Measurements from ENCODE around the gene DNMT3A.

The DNMT3A gene

DNA sequence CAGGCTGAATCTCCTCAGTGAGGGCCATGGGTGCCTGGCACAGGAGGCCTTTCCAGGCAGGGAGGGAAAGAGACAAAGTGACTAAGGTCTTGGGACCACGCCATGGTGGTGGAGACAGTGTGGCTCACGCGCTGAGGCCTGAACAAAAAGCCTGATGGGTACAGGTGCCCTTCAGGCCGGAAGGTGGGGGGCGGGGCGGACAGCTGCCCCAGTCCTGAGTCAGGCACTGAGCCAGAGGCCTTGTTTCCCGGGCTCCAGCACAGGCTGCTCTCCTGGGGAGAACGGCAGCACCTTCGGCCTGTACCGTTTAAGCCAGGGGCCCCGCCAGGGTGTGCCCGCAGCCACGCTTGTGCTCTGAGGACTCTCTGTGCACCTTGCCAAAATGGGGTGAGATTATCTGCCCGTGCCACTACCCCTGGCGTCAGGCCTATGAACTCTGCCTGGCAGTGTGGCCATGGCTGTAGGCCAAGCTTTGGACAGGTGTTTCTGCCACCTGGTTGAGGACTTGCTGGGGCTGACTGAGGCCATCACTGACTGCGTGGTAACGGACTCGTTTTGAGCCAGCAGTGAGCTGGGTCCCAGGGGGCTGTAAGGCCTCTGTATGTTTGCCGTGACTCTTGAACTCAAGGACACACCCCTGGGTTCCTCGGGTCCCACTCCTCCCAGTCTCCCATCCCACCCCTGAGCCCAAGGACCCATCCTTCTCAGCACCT lies 31.7 kb upstream of the DNMT3A start:
- peak in 1 of 56 donors; percentile 45 for DNase-seq

- DNase-seq, result peak in 40 of 56 donors; percentile 24 to 84 (median 54)
Measured at GRCh38 chr2:25372405-25373268, 30.9 kb upstream of the DNMT3A start.

GRCh38 chr2:25371253-25372241 lies 29.8 kb upstream of the DNMT3A start:
- no peak for DNase-seq

DNA sequence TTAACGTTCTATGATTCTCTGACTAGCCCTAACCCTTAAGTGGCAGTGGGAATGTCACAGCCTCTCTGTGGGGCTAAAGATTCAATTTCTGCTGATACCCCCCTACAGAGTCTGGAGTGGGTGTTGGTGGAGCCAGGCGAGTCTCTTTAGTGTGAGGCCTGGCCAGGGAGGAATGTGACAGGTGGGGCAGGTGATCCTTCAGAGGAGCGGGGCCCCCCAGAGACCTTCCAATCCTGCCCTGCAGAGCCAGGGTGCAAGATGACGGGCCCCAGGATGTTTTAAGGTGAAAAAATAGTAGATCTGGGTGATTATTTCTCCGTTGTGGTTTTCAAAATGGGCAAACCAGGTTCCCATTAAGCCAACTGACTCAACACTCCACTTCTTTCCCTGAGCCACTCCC lies 28.2 kb upstream of the DNMT3A start:
- DNase-seq, result no peak

DNA sequence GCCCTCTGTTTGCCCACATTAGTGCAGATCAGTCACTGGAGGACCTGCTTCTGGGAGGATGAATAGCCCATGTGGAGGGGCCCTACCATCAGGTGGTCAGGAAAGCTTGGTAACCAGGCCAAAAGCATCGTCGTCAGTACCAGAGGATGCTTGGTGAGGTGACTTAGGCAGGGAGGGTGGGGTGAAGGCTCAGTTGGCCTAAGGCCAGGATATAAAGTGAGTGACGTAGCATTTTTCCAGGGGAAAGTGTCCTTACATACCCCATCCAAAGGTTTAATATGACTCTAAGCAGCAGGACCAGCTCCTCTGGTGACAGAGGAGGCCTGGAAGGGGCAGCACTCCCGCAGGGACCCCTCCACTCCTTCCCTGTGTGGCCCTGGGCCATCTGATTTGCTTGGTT lies 27.7 kb upstream of the DNMT3A start:
- DNase-seq, result no peak

DNA sequence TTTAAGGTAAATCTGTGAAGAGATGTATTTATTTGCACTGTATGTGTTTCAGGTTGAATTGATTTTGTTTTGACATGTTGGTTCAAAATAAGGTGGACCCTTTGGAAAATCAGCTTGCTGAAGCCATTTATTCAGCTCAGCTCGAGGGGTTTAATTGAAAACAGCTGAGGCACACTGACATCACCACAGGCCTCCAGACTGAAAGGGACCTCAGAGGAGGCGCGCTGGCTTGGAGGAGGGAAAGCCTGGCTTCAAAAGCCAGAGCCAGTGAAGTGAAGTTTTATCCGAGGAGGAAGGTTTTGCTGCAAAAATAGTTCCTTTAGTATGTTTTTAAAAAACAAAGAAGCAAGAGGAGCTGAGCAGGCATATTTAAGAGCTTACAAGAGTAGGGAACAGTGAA lies 26.9 kb upstream of the DNMT3A start:
- peak in 4 of 56 donors; percentile 18 to 35 (median 24) for DNase-seq

DNA sequence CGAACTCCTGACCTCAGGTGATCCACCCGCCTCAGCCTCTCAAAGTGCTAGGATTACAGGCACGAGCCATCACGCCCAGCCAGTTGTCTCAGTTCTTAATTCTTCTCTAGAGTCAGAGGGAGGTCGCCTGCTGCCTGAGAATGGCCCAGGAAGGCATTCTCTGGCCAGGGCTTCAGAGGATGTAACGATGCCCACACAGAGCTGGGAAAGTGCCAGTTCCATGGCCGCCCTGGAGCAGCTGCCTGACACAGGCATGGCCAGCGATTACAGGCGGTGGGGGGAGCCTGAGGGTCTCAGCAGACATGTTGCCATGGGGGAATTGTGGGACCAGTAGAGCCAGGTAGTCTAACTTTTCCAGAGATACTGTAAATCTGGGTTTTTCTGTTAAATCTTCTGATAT lies 25.6 kb upstream of the DNMT3A start:
- DNase-seq, result peak in 1 of 56 donors; percentile 14

- no peak for DNase-seq
Measured at GRCh38 chr2:25366629-25367028, 24.9 kb upstream of the DNMT3A start.

DNA sequence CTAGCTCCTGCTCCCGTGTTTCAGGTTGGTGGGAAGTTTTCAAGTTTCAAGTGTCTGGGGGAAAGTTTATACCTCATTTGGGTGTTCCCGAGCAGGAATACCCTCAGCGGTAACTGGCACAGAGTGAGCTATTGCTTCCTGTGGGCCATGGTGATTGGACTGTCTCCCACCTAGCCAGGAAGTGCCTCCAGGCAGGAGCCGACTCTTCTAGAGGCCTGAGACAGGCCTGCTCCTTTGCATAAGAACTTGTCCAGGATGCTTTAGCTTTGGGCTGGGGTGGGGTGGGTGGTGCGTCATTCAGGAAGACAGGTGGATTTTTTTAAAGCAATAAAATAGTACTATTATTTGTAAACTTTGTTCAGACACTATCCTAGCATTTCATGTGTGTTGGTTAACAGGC lies 23.5 kb upstream of the DNMT3A start:
- no peak for DNase-seq

GRCh38 chr2:25363733-25364132 lies 22.0 kb upstream of the DNMT3A start:
- no peak for DNase-seq

GRCh38 chr2:25362434-25363145 lies 20.9 kb upstream of the DNMT3A start:
- peak in 12 of 56 donors; percentile 17 to 38 (median 29) for DNase-seq

GRCh38 chr2:25362049-25362433 lies 20.3 kb upstream of the DNMT3A start:
- DNase-seq, result peak; percentile 55 to 97 (median 88)

DNA sequence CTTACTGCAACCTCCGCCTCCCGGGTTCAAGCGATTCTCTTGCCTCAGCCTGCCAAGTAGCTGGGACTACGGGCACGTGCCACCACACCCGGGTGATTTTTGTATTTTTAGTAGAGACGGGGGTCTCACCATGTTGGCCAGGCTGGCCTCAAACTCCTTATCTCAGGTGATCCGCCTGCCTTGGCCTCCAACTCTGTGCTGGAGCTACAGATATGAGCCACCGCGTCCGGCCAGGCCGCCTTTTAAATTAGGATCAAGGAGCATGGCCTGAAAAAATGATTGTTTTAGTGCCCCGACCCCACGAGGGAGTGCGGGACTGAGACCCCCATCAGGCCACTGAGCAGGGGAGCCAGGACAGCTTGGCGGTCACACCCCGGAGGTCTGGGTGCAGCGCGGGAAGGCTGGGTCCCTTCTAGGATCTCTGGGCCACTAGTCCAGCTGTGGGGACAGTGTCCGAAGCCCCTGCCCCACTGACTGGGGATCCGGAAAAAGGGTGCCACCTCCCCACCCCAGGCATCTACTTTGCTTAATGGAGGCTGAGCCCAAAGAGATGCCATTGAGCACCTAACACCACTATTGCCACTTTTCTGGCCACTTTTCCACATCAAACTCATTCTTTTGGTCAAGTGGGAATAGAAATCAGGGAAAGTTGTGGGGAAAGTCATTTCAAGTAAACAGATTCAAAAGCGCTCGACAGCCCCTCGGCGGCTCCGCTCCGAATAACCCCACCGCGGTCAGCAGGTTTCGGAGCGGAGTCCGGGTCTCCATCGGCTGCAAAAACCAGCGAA lies 19.7 kb upstream of the DNMT3A start:
- no peak for DNase-seq

GRCh38 chr2:25358836-25359235 lies 17.1 kb upstream of the DNMT3A start:
- no peak for DNase-seq

DNA sequence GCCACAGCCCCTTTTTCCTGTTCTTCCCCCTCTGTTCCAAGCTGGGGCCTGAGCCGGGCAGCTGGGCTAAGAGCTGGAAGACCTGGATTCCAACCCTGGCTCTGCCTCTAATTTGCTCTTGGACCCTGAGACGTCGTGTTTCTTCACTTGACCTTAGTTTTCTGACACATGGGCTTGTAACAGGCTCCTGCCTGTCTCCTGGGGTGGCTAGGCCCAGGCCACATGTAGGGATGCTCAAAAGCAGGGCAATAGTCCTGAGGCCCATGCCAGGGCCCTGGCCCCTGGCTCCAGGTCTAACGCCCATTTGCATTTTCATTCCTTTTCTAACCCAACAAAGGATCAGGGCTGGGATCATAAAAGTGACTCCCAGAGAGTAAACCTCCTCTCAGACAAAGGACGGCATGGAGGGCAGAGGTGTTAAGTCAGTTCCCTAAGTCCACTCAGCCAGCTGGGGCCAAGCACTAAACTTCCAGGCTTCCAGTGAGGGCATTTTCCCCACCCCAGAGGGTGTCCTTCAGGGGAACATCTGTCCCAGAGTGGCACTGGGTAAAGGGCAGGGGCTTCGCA lies 16.6 kb upstream of the DNMT3A start:
- no peak for DNase-seq

DNA sequence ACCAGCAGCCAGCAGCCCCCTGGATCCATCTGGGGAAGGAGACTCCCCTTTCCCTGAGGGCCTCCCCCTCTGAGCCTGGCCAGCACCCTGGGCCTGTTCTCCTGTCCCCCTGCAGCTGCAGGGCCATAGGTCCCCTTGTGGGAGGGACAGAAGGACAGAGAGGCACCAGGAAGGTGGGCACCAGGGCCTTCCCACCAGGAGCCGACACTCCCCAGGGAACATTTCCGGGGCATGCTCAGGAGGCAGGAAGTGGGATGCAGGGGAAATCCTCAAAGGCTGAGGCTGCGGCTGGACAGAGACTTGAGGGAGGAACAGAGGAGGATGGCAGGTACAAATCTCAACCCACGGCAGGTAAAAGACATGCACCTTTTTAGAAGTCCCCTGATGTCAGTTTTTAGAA lies 14.4 kb upstream of the DNMT3A start:
- DNase-seq, result no peak

DNA sequence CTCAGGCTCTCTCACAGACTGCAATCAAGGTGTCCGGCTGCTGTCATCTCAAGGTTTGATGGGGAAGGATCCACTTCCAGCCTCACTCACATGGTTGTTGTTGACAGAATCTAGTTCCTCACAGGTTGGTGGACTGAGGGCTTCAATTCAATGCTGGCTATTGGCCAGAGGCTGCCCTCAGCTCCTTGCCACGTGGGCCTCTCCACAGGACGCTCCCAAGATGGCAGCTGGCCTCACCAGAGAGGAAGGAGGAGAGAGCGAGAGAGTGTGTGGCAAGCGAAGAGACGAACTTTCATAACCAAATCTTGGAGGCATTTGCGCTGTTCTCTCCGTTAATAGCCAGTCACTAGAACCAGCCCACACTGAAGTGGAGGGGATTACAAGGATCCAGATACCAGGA lies 13.5 kb upstream of the DNMT3A start:
- DNase-seq, result no peak

DNA sequence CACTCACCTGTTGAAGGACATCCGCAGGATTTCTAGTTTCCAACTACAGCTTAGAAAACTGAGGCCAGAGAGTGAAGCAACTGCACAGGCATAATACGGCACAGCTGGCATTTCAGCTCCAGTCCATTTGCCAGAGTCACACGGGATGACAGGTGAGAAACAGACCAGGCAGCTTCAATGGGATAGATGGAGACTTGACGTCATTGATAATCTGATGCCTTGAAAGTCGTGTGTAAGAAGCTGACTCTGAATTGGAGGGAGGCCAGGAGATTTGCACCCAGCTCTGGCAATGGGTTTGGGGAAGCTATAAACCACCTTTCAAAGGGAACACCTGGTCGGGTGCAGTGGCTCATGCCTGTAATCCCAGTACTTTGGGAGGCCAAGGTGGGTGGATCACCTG lies 12.4 kb upstream of the DNMT3A start:
- DNase-seq, result no peak

DNA sequence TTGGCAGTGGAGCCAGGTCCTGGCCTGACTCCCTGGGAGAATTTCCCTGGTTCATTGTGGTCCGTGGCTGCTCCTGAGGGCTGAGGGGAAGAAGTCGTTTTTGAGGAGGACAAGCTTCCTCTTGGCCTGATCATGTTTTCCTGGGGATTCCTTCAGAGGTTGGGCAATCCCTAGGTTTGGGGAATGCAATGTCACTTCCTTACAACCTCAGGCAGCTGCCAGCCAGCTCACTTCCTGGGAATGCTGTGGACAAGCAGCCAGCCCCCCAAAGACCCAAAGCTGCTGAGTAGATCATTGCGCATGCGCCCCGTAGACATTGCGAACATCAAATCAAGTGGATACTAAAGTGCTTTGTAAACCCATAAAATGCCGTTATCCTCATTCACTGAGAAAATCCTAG lies 7.7 kb upstream of the DNMT3A start:
- peak in 1 of 56 donors; percentile 12 for DNase-seq

DNA sequence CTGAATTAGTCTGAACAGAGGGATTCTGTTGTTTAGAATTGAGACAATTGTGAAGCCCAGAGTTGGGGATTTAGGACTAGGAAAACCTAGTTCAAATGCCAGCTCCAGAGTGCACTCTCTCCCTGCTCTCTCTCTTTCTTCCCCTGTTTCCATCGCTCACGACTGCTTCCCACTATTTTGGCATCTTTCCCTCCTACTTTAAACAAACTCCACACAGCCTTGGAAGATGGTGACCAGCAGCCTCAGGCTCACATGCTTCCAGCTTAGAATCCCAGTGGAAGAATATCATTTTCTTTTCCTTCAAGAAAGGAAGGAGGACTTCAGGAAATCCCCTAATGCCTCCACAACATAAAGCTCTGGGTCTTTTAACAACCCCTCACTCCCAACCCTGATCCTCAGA lies 6.1 kb upstream of the DNMT3A start:
- DNase-seq, result no peak

Measured in nucleus accumbens (tissue), 56 donors.